ENCODE data around the gene SH3RF1.

Gene SH3RF1

DNA sequence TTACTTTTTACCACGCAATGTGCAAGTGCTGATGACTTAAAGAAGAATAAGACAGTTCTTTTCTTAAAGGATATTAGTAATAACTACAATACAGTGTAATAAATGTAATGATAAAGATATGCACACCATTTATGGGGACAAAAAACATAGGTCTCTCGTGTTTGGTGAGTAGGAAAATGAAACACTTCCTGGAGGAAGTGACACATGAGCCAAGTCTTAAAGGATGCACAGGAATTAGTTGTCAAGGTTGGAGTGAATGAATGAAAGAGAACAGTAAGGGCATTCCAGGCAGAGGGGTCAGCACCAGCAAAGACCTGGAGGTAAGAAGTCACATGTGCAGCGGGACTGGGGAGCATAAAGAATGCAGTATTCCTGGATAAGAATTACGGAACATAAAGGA, 112.7 kb downstream of the SH3RF1 start:
- no peak for DNase-seq

DNA sequence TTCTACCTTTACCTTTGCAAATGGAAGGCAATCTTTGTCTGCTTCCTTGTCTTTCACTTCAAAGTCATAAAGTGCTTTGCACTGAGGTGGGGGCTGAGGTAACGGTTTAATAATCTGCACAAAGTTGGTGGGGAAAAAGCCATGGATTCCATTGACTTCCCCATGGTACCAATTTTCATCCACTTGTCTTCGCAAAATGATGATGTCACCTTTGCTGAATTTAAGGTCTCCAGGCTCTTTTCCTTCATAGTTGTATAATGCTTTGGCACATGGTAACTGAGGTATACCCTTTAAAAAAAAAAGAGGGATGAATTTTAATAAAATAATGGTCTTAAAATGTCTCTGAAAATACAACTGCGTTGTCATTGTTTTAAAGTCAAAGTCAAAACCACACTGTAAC, 114.4 kb downstream of the SH3RF1 start:
- no peak for DNase-seq

- DNase-seq = no peak
Measured at GRCh38 chr4:169154121-169154520, 116.6 kb downstream of the SH3RF1 start.

- DNase-seq = no peak
Measured at GRCh38 chr4:169153481-169154087, 117.2 kb downstream of the SH3RF1 start.

GRCh38 chr4:169152899-169153298, 117.9 kb downstream of the SH3RF1 start:
- no peak for DNase-seq

DNA sequence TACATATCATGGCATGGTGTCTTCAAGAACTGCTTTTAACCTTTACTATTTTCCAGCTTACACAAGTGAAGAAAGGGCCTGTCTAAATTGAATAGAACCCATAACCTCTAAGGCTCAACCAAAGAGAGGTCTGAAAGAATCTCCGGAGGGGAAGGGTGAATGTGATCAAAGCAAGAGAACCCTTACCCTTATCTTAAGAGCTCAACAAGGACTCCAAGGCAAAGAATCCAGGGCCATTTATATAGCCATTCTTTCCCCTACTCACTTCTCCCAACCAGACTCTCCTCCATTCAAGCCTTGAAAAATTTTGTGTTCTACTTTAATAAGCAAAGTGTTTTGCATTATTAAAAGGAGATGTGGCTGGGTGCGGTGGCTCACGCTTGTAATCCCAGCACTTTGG, 118.7 kb downstream of the SH3RF1 start:
- DNase-seq = no peak

DNA sequence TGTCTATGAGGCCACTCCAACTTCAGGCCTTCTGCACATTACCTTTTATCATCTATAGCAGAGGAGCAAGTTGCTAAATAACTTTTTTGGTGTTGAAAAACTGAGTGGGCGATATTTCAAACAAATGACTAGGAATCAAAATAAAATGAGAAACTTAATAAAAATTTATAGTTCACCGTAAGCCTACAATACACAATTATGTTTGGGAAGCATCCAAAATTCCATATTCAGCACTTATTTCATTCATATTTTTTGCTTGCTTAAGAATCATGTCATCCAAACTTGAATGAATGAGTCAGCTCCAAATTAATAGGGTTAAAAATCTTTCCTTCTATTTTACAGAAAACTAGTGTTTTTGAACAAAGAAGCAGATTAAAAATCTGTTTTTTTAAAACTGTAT, 119.1 kb downstream of the SH3RF1 start:
- no peak for DNase-seq

- DNase-seq = no peak
Measured at GRCh38 chr4:169150806-169151205, 120.0 kb downstream of the SH3RF1 start.

DNA sequence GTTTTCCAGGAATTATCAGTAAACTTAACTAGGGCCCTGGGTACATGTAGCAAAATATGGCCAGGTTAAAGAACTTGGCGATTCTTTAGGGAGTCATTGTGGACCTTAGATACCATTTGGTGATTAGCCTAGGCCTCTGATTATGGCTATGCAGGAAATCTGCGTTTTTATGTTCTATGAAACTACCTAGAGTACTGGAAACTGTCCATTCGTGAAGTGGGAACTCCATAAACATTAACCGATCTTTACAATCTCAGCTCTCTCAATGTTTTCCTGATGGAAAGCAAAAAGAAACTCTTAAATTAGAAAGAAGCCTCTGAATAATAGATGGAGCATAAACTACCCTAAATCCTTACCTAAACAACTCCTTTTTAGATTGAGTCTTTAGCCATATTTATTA, 121.9 kb downstream of the SH3RF1 start:
- no peak for DNase-seq

- DNase-seq = no peak
Measured at GRCh38 chr4:169147191-169147590, 123.6 kb downstream of the SH3RF1 start.

- DNase-seq = no peak
Measured at GRCh38 chr4:169144061-169144600, 126.6 kb downstream of the SH3RF1 start.

- DNase-seq = no peak
Measured at GRCh38 chr4:169143335-169143734, 127.4 kb downstream of the SH3RF1 start.

- no peak for DNase-seq
Measured at GRCh38 chr4:169142906-169143305, 127.8 kb downstream of the SH3RF1 start.

- DNase-seq = no peak
Measured at GRCh38 chr4:169142391-169142790, 128.4 kb downstream of the SH3RF1 start.

GRCh38 chr4:169139021-169139420, 131.7 kb downstream of the SH3RF1 start:
- DNase-seq = no peak

DNA sequence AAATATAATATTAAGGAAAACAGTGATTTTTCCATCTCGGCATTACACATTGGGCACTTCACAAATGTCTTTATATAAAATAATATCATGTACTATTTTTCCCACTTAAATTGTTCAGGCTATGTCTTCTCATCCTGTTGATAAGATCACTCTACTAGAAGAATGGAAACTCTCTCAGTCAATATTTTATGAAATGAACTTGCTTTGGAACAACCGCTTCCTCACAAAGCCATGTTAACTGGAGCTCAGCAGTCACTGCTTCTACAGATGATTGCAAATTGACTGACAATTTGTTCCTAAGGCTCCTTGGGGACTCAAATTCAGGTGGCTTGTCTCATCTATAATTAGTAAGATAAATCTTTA, 133.2 kb downstream of the SH3RF1 start:
- DNase-seq = no peak

GRCh38 chr4:169136796-169137557, 133.8 kb downstream of the SH3RF1 start:
- no peak for DNase-seq

GRCh38 chr4:169136330-169136729, 134.4 kb downstream of the SH3RF1 start:
- no peak for DNase-seq

DNA sequence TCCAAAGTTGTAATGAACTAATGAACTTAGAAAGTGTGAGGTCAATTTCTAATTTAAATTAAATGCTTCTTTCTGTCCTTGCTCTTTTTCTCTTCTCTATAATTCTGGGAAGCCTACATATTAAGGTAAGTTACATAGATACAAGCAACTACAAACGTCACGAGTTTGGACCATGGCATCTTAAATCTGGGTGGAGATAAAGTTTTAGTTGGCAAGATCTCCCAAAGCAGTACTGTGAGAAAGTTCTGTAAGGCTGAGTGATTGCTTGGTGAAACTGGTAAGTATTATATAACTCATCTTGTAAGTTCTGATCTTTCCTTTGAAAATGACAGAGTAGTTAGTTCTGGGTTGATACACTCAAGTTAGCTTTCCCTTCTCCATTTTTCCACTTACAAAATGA, 135.0 kb downstream of the SH3RF1 start:
- DNase-seq = no peak

DNA sequence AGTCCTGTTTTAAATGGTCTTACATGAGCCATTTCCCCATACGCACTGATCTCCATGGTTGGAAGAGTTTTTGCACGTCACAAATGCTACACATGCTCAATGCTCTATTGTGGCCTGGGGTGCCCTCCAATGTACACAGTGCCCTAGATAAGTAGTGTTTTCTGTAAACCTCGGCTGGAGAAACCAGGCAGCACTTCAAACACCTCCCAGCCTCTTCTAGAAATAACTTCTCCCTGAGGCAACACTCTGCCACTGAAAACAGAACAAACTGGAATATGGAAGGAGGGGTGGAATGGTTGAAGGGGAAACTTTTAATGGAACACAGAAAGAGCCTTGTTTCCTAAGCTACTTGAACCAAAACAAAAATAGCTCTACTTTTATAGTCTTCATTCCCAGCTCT, 136.8 kb downstream of the SH3RF1 start:
- no peak for DNase-seq

- no peak for DNase-seq
Measured at GRCh38 chr4:169132561-169133305, 138.0 kb downstream of the SH3RF1 start.

DNA sequence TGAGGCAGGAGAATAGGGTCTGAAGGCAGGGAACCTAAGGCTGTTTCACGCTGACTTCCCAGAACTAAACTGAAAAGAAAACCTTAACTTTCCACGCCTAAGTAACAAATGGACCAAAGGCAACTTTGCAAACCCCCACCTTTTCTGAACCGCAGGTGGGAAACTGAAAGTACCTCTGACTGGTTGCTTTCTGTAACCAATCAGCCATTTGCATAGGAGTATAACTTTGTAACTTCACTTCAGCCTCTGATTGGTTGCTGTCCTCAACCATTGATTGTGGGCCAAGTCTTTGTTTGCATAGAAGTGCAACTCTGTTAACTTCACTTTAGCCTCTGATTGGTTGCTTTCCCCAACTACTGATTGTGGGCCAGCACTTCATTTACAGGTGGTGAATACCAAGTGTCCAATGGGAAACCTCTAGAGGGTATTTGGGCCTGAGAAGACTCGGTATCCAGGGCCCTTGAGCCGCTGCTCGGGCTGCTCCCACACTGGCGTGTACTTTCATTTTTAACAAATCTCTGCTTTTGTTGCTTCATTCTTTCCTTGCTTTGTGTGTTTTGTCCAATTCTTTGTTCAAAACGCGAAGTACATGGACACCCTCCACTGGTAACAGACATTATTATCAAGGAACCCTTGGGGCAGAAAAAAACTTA, 139.1 kb downstream of the SH3RF1 start:
- no peak for DNase-seq

DNA sequence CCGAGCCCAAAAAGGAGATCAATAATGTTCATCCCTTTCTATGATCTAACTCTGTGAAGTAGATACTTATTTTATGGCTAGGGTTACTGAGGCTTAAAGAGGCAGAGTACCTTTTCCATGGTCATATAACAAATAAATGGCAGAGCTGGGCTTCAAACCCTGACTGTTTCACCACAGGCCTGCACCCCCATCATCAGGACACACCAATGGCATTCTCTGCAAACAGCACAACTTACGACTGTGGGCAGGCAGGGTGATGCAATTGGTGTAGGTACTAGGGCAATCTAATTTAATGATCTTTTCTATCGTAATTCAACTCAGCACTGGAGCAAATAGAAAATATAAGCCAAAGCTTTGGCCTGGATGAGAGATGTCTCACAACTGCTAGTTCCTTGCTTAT, 141.9 kb downstream of the SH3RF1 start:
- no peak for DNase-seq
